Measurements from ENCODE around the gene MED4.

Gene MED4, protein sequence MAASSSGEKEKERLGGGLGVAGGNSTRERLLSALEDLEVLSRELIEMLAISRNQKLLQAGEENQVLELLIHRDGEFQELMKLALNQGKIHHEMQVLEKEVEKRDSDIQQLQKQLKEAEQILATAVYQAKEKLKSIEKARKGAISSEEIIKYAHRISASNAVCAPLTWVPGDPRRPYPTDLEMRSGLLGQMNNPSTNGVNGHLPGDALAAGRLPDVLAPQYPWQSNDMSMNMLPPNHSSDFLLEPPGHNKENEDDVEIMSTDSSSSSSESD

DNA sequence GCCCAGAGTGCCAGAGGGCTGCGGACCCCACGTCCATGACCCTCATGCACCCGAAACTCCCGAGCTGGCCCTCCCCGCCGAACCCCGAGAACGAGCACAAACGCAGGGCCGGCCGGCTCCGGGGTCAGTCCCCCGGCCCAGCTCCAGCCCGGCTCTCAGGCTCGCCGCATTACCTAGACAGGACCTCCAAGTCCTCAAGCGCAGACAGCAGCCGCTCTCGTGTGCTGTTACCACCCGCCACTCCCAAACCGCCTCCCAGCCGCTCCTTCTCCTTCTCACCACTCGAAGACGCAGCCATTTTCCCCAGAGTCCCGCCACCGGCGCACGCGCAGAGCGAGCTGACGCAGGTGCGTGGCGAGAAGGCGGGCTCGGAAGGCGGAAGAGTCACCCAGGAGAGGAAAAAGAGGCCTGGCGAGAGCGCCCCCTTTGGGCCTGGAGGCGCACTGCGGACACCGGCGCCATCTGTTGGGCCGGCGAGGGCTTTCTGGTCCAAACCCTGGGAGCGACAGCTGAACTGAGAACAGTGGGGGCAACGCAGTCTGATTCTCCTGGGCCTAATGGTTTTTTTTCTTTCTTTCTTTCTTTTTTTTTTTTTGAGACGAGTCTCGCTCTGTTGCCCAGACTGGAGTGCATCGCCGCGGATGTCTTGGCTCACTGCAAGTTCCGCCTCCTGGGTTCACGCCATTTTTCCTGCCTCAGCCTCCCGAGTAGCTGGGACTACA is at the start of gene MED4:
Gene MED4 (minus strand): TSS at position 324 of the 722 bp plus-strand sequence. CDS start 26 bp downstream, at position 298.
- peak; percentile 94 for DNase-seq (ENCODE audit: low spot score)

DNA sequence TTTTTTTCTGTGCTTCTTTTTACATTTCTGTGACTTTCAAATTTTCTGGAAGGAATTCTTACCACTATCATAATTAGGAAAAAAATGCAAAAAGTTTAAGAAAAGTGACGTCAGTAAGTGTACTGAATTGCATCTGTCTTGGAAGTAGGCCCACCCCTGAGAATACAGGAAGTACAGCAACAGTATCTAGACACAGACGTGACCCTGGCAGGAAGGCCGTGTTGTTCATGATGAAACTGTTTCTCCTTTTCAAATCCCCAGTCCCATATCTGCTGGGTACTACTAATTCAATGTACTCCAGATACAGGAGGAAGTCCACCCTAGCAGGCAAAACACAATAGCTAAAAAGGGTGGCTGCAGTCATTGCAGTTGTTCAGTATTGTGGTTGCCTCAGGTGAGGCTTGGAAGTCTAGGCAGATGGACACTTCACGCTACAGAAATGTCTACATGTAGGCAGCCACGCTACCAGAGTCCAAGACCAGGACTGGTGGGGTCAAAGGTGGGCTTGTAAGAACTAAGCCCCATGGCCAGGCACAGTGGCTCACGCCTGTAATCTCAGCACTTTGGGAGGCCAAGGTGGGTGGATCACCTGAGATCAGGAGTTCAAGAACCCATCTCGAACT is 49.6 kb upstream of the MED4 start:
- DNase-seq (ENCODE audit: low spot score) = peak; percentile 23

DNA sequence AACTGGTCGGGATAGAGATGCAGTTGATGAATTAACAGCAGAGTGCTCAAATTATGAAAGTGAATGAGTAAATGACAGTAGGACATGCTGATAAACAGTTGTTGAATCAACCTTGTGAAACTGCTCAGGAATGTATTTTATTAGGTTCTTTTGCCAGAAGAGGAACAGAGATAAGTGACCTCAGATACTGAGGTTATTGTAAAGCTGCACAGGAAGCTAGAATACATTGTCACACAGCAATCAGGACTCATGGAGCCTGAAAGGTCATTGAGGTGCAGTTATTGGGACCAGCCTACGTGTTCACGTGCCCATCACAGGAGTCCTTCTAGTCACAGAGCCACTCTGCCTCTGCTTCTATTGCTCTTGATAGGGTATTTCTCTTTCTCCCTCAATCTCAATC is 47.5 kb upstream of the MED4 start:
- DNase-seq (ENCODE audit: low spot score) = no peak

DNA sequence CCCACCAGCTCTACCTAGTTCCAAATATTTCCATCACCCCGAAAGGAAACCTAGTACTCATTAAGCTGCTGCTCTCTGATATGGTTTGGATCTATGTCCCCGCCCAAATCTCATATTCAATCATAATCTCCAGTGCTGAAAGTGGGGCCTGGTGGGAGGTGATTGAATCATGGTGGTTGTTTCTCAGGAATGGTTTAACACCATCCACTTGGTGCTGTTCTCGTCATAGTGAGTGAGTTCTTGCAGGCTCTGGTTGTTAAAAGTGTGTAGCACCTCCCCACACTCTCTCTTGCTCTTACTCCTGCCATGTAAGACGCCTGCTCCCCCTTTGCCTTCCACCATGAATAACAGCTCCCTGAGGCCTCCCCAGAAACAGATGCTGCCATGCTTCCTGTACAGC is 43.4 kb upstream of the MED4 start:
- no peak for DNase-seq (ENCODE audit: low spot score)

DNA sequence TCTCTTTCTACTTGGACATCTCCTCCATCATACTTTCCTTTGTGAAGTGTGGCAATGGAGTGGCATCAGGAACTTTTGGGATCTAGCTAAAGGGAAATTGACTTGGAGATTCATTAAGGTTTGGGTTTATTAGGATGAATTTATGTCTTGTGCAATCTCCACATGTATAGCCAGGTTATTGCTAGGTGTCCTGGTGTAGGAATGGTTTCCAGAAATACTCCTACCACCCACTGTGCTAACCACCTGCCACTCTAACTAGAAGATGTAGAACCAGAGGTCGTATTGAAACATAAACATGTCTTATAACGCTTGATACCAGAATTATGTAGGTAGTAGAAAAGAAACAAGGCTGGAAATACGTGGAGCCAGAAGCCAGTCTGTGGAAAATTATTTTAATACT is 38.1 kb upstream of the MED4 start:
- DNase-seq (ENCODE audit: low spot score) = no peak

DNA sequence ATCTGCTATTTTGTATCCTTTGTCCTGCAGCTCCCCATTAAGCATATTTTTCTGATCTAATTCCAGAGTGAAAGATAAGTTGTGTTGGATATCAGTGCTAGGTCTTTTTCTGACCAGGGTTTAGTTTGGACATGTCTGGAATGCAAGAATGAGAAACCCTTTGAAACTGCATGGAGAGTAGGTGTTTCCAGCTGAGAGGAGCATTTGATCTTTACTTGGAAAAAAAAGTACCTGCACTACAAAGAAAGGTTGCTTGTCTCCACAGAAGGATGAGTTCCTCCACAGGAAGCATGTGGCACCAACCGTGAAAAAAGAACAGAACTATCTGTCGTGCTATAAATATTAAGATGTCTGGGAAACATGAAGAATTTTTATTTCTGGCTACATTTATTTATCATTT is 36.6 kb upstream of the MED4 start:
- DNase-seq (ENCODE audit: low spot score) = no peak

DNA sequence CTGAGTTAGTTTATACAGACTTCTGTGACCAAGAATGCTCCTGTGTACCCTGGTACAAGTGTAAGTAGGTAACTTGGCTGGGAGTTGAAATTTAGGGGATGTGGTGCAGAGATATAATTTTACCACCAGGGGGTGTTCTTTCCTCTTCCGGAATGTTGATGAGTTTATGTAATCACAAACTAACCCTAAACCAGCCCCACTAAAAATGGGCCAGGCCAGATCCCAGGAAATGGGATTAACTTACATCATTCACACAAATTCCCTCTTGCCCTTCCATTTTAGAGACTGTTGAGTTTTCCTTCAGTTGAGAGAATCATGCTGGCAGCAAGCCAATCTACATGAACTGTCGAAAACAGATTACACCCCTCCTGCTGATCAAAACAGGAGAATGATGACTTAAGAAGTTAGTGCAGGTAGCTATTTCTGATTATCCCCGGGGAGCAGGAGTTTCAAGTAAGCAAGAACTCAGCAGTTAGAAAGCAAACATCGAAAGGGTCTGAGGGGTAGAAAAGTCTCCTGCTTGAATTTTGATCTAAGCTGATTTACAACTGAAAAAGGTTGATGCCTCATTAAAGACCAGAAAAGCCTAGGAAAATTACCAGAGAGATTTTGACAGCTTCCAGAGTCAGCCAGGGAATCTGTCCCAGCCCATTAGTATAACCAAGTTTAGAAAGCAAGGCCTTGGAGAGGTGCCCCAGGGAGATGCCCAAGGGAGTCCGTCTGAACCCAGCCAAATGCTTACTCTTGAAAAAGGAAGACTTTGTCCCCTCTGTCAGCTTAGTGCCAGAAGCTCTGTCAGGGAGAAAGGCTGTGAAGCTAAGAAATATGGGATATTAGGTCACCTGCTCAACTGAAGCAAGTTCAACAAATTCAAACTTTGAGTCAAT is 32.3 kb upstream of the MED4 start:
- peak; percentile 68 for DNase-seq (ENCODE audit: low spot score)

DNA sequence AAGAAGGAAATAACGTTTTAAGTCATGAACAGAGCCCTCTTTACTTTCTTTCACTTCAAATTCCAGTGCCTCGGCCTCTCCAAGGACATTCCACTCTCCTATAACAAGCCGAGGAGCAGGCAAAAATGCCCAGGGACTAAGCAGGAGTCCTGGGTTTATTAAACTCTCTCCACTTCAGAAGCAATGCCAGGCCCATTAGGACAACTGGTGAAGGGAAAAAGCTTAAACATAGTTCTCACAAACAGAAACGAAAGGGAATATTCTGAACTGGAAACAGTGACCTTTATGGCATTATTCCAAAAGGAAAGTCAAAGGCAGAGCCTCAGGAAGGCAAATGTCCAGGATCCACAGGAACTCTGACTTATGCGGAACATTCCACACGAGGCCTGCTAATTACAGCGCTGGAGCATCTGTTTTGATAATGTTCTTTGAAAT is 30.9 kb upstream of the MED4 start:
- no peak for DNase-seq (ENCODE audit: low spot score)

DNA sequence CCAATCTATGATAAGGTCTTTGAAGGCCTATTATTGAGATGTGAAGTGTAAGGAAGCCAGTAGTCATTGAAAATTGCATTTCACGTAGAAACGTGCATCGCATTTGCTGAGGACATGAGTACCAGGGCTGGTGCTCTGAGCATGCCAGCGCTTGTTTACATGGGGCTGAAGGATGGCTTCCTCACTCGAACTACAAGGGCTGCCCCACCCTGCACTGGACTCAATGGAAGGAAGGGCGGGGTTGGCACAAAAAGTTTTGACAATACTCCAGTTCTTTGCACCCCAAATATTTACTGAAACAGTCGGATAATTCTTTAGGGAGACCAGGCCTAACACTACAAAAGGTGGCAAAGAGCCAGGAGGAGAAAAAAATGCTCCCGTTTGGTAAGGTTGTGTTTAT is 28.9 kb upstream of the MED4 start:
- no peak for DNase-seq (ENCODE audit: low spot score)

DNA sequence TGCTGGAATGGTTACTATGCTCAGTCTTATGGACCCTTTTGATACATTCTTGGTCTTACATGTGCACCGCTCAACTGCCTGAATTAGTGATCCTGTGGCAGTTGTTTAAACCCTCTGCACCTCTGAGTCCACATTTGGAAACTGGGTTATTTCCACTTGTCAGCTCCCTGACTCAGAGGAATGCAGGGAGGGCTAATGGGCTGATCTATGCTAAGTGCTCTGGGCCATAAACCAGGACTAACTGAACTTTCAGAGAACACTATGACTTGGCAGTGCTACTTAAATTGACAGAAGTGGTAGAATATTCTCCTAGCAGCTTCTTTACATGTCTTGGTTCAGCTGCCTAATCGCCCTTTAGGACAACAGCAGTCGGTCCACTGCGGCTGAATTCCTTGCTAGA is 26.8 kb upstream of the MED4 start:
- DNase-seq (ENCODE audit: low spot score) = no peak

DNA sequence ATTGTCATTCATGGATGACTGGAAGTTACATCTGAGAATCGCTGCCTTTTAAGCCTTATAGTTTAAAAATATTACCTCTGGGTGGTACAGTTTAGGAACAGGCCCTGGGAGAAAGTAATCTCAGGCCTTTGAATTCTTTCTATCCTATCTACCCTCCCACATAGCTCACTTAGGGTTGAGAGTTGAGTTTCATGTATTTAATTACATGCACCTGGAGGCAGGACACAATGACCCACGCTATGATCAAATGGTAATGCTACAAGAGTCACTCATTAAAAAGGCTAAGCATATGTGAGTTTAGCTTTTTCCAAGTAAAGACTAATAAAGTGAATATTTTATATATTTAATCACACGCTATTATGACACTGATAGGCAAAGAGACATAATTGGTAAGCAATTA is 25.3 kb upstream of the MED4 start:
- DNase-seq (ENCODE audit: low spot score) = no peak

DNA sequence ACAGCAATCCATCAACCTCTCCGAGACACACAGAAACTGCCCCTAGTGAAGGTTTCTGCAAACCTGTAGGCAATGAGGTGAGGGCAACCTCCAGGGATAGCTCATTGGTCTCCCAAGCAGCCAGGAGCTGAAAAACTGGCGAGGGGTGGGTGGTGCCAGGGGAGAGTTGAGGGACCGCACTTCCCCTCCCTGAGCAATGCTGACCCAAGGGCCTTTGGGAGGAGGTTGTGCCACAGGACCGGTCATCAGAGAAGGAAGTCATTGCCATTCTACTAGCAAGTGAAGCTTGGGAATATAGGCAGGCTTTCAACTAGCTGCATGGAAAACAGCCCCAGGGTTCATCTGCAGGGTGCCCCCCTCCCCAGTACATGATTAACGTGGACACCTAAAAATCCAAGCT is 23.1 kb upstream of the MED4 start:
- DNase-seq (ENCODE audit: low spot score) = no peak

DNA sequence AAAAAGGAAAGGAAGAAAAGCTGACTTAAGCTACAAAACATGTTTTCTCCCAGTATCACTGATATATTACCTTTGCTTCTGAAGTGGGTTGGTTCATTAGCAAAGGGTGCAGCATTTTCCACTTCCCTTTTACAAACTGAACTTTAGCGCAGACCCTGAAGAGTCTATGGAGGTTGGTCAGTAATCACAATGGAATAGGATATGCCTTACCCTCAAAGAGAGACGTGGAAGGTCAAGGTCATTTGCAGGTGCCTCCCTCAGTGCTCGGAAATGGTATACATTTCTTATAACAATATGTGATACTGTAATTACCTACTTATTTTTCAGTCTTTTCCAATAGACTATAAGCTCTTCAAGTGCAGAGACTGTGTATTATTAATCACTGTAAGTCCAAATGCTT is 21.9 kb upstream of the MED4 start:
- no peak for DNase-seq (ENCODE audit: low spot score)

DNA sequence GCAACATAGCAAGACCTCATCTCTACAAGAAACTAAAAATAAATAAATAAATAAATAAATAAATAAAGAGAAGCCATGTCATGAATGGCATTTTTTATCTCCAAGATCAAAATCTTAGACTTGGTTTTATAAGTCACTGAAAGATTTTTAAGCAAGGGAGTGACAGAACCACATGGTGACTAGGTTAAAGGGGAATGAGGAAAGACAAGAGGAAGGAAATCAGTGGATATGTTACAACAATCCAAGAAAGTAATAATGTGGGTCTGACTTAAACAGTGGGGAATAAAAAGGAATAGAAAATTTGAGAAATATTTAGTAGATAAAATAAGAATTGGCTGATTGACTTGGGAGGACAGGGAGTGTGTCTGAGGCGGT is 18.8 kb upstream of the MED4 start:
- DNase-seq (ENCODE audit: low spot score) = no peak

DNA sequence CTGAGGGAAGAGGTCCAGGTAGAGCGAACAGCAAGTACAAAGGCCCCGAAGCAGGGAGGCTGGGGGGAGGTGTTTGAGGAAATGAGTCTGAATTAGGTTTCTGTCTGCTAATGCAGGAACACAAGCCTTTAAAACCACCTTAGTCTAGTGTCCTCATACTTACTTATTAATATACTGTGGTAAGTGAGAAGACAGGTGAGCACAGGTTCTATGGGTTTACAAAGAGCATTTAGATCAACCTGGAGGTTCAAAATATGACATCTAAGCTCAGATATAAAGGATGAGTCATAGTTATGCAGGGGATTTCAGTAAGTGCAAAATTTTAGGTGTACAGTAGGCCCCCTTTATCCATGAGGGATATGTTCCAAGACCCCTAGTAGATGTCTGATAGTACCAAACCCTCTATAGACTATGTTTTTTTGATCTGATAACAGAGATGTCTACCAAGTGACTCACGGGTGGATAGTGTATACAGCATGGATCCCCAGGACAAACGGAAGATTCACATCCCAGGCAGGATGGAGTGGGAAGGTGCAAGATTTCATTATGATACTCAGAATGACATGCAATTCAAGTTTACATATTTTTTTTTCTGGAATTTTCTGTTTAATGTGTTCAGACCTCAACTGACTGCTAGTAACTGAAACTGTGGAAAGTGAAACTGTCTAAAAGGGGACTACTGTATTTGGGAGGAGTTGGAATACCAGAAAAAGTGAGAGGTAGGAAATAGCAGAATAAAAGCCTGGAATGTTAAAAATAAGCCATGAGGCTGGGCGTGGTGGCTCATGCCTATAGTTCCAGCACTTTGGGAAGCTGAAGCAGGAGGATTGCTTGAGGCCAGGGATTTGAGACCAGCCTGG is 18.2 kb upstream of the MED4 start:
- DNase-seq (ENCODE audit: low spot score) = no peak

DNA sequence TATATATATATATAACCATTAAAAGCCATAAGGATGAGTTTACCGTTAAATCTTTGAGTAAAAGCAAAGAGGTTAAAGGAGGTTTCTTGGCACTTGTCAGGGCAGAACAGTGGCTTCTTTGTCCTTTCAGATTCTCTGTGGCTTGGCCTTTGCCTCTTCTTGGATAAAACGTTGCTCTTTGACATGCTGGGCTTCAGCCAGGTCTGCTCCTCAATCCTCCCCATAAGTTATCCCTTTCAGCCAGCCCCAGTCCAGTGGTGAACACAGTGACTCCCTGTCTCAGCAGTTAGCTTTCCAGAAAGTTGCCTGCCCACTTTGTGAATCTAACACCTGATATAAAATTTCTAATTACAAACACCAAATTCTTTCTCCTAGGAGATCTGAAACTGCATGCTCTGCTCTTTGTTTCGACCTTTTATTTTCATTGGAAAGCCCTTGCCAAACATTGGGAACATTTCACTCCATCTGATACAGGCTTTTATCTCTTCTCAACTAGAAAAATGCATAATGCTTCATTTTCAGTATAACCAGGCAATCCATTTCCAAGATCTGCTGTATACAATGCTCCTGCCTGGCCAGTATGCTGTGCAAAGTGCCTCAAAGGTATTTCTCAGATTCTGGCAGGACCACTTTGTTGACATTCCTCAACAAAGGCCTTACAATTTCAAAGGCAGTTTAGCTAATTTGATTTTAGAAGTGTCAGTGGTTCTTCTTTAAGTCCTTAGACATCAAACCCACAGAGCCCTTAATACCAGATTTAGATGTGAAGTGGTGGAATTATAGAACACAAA is 16.2 kb upstream of the MED4 start:
- peak; percentile 30 for DNase-seq (ENCODE audit: low spot score)

DNA sequence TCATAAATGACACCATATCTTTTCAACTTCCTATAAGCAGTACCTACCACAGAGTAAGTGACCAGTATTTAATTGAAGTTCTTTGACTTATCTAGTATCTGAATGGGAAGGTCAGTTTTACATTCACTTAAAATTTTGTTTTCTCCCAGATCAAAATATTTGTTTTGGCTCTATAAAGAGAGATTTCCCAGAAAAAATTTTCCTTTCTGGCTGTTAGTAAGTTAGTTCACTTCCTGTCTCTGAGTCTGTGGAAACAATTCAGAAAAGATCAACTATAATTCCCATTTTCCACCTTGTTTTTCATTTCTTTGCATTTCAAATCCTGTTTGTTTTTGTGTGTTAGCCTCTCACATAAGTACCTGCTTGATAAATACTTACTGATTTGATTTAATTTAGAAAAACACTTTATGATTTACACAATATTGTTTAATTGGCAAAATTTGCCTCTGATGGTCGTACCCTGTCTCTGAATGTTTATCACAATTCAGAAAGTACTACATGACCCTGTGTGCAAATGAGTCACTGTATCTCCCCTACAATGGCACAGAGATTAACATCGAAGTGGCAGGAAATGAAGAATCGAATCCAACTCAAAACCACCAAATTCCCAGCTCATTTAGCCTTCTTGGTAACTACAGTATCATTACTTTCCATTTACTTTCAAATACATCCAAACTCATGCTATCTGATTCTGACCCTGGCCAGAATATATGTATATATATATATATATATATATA is 15.4 kb upstream of the MED4 start:
- no peak for DNase-seq (ENCODE audit: low spot score)

DNA sequence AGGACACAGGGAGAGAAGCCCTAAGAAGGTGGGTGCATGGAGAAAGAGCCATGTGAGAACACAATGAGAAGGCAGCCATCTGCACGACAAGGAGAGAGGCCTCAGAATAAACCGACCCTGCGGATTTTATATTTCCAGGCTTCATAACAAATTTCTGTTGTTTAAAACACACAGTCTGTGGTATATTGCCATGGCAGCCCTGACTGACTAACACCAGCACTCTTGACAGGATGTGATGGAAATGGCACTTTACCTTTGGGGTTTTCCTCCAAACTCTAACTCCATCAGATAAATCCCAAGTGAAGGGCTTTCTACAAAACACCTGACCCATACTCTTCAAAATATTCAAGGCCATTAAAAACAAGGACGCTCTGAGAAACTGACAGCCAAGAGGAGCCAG is 13.2 kb upstream of the MED4 start:
- no peak for DNase-seq (ENCODE audit: low spot score)

DNA sequence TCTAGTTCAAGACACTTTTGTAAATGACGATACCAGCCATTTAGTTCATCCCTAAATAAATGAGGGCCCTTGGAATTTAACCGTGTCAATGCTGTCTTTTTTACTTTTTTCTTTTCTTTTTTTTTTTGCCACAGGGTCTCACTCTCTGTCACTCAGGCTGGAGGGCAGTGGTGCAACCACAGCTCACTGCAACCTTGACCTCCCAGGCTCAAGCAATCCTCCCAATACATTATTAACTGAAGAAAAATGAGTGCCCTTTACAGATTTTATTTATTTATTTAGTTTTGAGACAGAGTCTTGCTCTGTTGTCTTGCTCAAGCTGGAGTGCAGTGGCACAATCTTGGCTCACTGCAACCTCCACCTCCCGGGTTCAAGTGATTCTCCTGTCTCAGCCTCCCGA is 2.9 kb upstream of the MED4 start:
- no peak for DNase-seq (ENCODE audit: low spot score)

DNA sequence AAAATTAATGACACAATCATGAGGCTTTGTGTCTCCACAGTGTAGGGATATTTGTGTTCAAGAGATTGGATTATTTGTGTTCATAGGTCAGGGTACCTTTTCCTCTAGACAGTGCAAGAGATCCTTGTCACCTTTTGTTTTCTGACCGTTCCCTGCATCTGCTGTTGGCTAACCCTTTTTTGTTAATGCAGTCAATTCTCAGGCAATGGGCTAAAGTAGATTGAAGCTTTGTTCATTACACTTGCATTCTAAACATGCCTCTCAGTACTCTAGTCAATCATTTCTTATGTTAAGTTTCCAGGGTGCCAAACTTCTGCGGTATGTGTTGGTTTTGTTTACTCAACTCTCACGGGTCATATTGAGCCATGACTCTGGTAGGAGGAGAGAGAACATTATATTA is 1.8 kb upstream of the MED4 start:
- DNase-seq (ENCODE audit: low spot score) = no peak

All from putamen (tissue), 1 donor.